PFSK-1 (cell line): ENCODE measurements around the gene NEB.

Experiments used
- FOXP2 ChIP-seq: optimal IDR thresholded peaks from 2 replicates; pipeline ENCODE3; 2011; ENCODE audit warnings: borderline replicate concordance, control low read depth, inconsistent platforms; ENCODE audit not compliant: insufficient read depth; ENCODE audit errors: extremely low read length, extremely low read depth
- POLR2AphosphoS5 ChIP-seq: IDR thresholded peaks from 2 replicates; pipeline ENCODE4 v1.6.1; 2012; ENCODE audit warnings: low read depth, mild to moderate bottlenecking, control low read depth, low read length, moderate library complexity
- REST ChIP-seq, 2 experiments: IDR thresholded peaks; 2 replicates each; pipeline versions ENCODE4 v1.6.1 to v1.8.0; 2011 to 2012; ENCODE audit warnings: low read depth in 2 of 2, low read length in 2 of 2, control low read depth in 1 of 2, inconsistent platforms in 1 of 2, mild to moderate bottlenecking in 1 of 2, moderate library complexity in 1 of 2; ENCODE audit not compliant: insufficient read depth in 1 of 2
- SIN3A ChIP-seq: IDR thresholded peaks from 2 replicates; pipeline ENCODE4 v1.6.1; 2012; ENCODE audit warnings: mild to moderate bottlenecking, low read length, moderate library complexity, borderline replicate concordance; ENCODE audit not compliant: insufficient read depth
- TAF1 ChIP-seq: IDR thresholded peaks from 2 replicates; pipeline ENCODE4 v1.6.1; 2012; ENCODE audit warnings: low read length, control low read depth, borderline replicate concordance; ENCODE audit not compliant: insufficient read depth

- no peak for TF ChIP-seq POLR2AphosphoS5
- TF ChIP-seq TAF1: no peak
- no peak for TF ChIP-seq REST (IDR thresholded peaks at IDR 0.05; ENCODE audit: insufficient read depth in 1 of 2, low read depth in 2 of 2, low read length in 2 of 2)
- TF ChIP-seq SIN3A: no peak
- no peak for TF ChIP-seq FOXP2
These were observed 250.2 kb downstream of the NEB start for GRCh38 chr2:151484100-151484499.
